ENCODE results near the gene VEPH1.

DNA sequence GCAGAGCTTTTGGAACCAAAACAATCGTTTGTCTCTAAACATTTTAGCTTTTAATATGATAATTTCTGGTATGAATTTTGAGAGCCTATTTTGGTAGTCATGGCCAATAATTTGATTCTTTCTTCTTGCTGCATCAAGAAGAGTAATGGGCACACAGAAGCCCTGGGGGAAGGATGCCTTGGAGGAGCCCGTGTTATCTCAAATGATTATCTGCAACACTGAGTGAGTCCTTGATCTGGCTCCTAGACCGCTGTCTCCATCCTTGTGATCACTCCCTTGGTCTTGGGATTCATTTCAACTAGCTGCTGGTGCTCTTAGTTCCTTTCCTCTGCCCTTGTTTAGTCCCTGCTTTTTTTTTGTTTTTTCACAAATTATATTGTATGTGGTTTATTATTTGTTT is 265.3 kb downstream of the VEPH1 start:
- TF ChIP-seq, protein P1, sequence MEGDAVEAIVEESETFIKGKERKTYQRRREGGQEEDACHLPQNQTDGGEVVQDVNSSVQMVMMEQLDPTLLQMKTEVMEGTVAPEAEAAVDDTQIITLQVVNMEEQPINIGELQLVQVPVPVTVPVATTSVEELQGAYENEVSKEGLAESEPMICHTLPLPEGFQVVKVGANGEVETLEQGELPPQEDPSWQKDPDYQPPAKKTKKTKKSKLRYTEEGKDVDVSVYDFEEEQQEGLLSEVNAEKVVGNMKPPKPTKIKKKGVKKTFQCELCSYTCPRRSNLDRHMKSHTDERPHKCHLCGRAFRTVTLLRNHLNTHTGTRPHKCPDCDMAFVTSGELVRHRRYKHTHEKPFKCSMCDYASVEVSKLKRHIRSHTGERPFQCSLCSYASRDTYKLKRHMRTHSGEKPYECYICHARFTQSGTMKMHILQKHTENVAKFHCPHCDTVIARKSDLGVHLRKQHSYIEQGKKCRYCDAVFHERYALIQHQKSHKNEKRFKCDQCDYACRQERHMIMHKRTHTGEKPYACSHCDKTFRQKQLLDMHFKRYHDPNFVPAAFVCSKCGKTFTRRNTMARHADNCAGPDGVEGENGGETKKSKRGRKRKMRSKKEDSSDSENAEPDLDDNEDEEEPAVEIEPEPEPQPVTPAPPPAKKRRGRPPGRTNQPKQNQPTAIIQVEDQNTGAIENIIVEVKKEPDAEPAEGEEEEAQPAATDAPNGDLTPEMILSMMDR (conservative IDR thresholded peaks at IDR 0.05; ENCODE audit: low read depth, low read length) = no peak
- TF ChIP-seq EZH2 (IDR thresholded peaks at IDR 0.05; ENCODE audit: low read length, unreplicated experiment) = no peak

All from PC-3 (cell line).